Right atrium auricular region (tissue), 2 donors: ENCODE data around the gene TRIO. TPM values are rescaled to one million over a fixed set of nuclear protein-coding genes. Genes with fewer than 3 reads are reported as not detected.

ENCODE experiments used
- DNase-seq: peaks from one replicate; pipeline ENCODE4 v3.0.0-alpha.2; 2019; ENCODE audit warnings: low spot score
- H3K27ac ChIP-seq, 2 donors: fragments of 200-600 bp; sonication (generic); 1 replicate in 1 of 2; 2 replicates in 1 of 2; pipeline ENCODE4 v1.5.1; 2016 to 2019
- H3K27me3 ChIP-seq, 2 donors: fragments of 200-600 bp; sonication (generic); one replicate each; pipeline versions ENCODE4 v1.5.1 to v1.6.0; 2017 to 2019
- H3K36me3 ChIP-seq: fragments of 200-600 bp; sonication (generic); one replicate; pipeline ENCODE4 v1.5.1; 2016
- H3K4me1 ChIP-seq, 2 donors: fragments of 200-600 bp; sonication (generic); one replicate each; pipeline versions ENCODE4 v1.5.1 to v1.6.0; 2017 to 2019
- H3K4me3 ChIP-seq, 2 donors: fragments of 200-600 bp; sonication (generic); 1 replicate in 1 of 2; 2 replicates in 1 of 2; pipeline ENCODE4 v1.5.1; 2017 to 2019; ENCODE audit warnings: mild to moderate bottlenecking in 1 of 2, moderate library complexity in 1 of 2
- H3K9me3 ChIP-seq, 2 donors: fragments of 200-600 bp; sonication (generic); one replicate each; pipeline ENCODE4 v1.5.1; 2019
- total RNA-seq, 2 donors: library from RNA; depleted of rRNA; stranded (reverse); fragments of >200 nt; gene quantifications; one replicate each; pipeline ENCODE4 v1.1.0, GENCODE V29; 2016
- TF ChIP-seq, protein P1 (sequence below), 2 donors: fragments of 200-600 bp; sonication (generic); IDR thresholded peaks; one replicate each; pipeline ENCODE4 v1.5.1; 2019; ENCODE audit warnings: antibody characterized with exemption in 2 of 2

Gene TRIO
- total RNA-seq, 2 donors from 2014 or later = 51.6 to 67.0 TPM

DNA sequence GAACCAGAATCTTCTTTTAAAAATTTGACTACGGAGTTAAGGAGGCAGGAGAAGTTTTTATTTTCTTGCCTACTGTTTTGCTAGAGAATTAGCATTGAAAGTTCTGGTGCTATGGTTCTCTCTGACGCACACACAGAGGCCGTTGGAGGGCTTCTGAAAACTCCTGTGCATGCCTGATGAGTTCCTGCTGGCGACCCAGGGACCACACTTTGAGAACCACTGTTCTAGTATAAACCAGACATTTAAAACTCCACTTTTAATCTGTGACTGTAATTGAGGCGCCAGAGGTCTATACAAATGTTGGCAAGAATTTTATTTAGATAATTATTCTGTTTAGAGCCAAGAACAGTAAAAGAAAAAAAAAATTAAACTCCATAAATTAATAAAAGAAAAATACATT lies 338.9 kb downstream of the TRIO start:
- TF ChIP-seq, protein P1, sequence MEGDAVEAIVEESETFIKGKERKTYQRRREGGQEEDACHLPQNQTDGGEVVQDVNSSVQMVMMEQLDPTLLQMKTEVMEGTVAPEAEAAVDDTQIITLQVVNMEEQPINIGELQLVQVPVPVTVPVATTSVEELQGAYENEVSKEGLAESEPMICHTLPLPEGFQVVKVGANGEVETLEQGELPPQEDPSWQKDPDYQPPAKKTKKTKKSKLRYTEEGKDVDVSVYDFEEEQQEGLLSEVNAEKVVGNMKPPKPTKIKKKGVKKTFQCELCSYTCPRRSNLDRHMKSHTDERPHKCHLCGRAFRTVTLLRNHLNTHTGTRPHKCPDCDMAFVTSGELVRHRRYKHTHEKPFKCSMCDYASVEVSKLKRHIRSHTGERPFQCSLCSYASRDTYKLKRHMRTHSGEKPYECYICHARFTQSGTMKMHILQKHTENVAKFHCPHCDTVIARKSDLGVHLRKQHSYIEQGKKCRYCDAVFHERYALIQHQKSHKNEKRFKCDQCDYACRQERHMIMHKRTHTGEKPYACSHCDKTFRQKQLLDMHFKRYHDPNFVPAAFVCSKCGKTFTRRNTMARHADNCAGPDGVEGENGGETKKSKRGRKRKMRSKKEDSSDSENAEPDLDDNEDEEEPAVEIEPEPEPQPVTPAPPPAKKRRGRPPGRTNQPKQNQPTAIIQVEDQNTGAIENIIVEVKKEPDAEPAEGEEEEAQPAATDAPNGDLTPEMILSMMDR (IDR thresholded peaks at IDR 0.05) = no peak
- Histone ChIP-seq H3K4me1 (no peaks in the 10 kb centered on the region), H3K27ac (no peak overlapping the region), H3K9me3 (no peaks in the 10 kb centered on the region), H3K27me3 (no peaks in the 10 kb centered on the region), H3K36me3 (peaks cover 89% of the 10 kb centered on the region), H3K4me3 (no peak overlapping the region)
- DNase-seq = no peak

DNA sequence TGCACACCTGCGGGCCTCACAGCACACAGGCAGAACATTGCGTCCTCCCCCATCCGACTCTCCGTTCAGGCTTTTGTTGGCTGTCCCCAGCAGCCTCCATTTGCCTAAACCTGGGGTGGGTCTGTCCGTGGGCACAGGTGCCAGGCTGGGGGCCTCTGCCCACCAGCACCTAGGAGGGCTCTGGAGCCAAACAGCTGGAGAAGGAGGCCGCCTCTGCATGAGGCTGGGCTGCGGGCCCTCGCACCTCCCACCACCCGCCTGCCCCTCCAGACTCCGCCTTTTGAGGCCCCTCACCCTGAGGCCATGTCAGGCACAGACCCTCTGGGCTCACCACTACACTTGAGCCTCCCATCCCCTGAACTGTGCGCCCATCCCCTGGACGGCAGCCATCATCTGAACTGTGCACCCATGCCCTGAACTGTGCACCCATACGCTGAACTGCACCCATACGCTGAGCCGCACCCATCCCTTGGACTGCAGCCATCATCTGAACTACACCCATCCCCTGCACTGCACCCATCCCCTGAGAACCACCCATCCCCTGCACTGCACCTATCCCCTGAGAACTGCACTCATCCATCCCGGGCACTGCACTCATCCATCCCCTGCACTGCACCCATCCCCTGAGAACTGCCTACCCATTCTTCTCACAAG lies 340.5 kb downstream of the TRIO start:
- DNase-seq = no peak
- Histone ChIP-seq H3K36me3 (peaks cover 86% of the 10 kb centered on the region), H3K9me3 (no peaks in the 10 kb centered on the region), H3K27me3 (no peaks in the 10 kb centered on the region), H3K4me3 (no peak overlapping the region), H3K27ac (no peak overlapping the region), H3K4me1 (no peaks in the 10 kb centered on the region)
- TF ChIP-seq, protein P1 (IDR thresholded peaks at IDR 0.05) = no peak

DNA sequence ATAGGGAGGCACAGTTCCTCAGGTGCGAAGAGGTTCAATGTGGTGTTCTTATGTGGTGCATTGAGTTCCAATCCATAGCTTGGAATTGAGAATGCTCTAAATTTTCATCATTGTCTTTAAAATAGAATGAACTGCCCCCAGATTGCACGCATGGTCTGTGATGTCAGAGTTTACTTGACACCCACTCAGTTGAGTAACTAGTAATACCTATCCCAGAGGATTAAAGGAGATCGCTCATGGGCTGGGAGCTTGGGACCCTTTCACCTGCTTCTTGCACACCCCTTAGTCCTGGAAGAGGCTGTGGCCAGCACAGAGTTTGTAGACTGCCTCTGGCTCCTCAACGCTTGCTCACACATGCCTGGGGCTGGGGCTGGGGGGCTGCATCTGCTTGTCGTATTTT lies 343.3 kb downstream of the TRIO start:
- H3K4me3 ChIP-seq = no peak overlapping the region
- DNase-seq = no peak
- H3K36me3 ChIP-seq = peaks cover 81% of the 10 kb centered on the region
- H3K4me1 ChIP-seq = peaks cover 0 to 18% of the 10 kb centered on the region in 2 donors
- no peaks in the 10 kb centered on the region for H3K9me3 ChIP-seq
- TF ChIP-seq, protein P1 (IDR thresholded peaks at IDR 0.05) = no peak
- H3K27me3 ChIP-seq = no peaks in the 10 kb centered on the region
- no peak overlapping the region for H3K27ac ChIP-seq

DNA sequence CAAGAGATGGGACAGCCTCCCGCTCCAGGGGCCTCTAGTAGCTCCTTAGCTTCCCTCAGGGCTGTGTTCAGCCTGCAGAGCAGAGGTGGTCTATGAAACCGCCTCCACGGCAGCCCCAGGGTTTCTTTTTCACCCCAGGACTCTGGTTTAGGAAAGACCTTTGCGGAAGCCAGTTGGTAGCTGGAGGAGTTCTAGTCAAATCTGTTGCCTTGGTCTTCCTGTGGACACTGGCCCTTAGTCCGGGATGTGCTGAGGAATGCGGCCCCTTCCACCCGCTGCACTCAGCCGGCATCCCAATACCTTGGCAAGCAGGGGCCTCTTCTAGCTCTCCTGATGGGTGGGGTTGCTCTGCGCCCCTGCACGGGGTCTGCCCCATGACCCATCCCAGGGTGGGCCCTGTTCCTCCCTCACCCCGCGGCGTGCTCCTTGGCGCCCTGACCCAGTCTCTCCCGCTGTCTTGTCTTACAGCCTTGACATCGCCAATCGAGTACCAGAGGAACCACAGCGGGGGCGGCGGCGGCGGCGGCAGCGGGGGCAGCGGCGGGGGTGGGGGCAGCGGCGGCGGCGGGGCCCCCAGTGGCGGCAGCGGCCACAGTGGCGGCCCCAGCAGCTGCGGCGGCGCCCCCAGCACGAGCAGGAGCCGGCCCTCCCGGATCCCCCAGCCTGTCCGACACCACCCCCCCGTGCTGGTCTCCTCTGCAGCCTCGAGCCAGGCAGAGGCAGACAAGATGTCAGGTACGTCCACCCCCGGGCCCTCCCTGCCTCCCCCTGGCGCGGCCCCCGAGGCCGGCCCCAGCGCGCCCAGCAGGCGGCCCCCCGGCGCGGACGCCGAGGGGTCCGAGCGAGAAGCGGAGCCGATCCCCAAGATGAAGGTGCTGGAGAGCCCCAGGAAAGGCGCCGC lies 344.1 kb downstream of the TRIO start:
- Histone ChIP-seq H3K36me3 (peaks cover 81% of the 10 kb centered on the region), H3K27ac (no peak overlapping the region), H3K4me3 (no peak overlapping the region), H3K4me1 (peaks cover 0 to 18% of the 10 kb centered on the region in 2 donors), H3K27me3 (no peaks in the 10 kb centered on the region), H3K9me3 (no peaks in the 10 kb centered on the region)
- DNase-seq = no peak
- TF ChIP-seq, protein P1 (IDR thresholded peaks at IDR 0.05) = no peak

DNA sequence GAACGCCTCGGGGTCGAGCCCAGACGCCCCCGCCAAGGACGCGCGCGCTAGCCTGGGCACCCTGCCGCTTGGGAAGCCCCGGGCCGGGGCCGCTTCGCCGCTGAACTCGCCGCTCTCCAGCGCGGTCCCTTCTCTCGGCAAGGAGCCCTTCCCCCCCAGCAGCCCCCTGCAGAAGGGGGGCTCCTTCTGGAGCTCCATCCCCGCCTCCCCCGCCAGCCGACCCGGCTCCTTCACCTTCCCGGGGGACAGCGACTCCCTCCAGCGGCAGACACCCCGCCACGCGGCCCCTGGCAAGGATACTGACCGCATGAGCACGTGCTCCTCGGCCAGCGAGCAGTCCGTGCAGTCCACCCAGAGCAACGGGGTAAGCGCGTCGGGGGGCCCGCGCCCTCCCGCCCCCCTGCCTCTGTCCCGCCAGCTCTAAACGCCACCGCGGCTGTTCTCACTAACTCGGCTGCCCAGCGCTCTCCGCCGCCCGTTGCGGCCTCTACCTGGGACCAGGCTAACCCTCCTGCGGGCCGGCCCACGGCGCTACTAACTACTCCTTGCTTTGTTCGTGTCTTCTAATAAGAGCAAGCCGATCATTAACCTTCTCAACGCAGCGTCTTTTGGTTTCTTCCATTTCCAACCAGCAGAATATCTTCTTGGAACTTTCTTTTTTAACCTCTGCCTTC lies 344.9 kb downstream of the TRIO start:
- Histone ChIP-seq H3K27me3 (no peaks in the 10 kb centered on the region), H3K4me1 (peaks cover 0 to 18% of the 10 kb centered on the region in 2 donors), H3K36me3 (peaks cover 81% of the 10 kb centered on the region), H3K27ac (no peak overlapping the region), H3K4me3 (no peak overlapping the region), H3K9me3 (no peaks in the 10 kb centered on the region)
- no peak for DNase-seq
- TF ChIP-seq, protein P1 (IDR thresholded peaks at IDR 0.05) = no peak
